Skeletal muscle tissue (tissue), 4 donors: ENCODE measurements around the gene TCEANC2. TPM values are rescaled to one million over a fixed set of nuclear protein-coding genes. Genes with fewer than 3 reads are reported as not detected.
A peak's percentile ranks its signal among the peaks of the same experiment; 100 is the strongest.
"Not testable (repeated sequence)": the region's sequence is repeated elsewhere in the genome, so short reads cannot be mapped to it uniquely, and the experiment has no call there.

ENCODE experiments used
- H3K27ac ChIP-seq: one replicate; pipeline ENCODE4 v1.7.0; 2013; ENCODE audit warnings: mild to moderate bottlenecking, low read depth, low read length, inconsistent platforms
- H3K27me3 ChIP-seq, 3 donors: one replicate each; pipeline ENCODE4 v1.7.0; 2013; ENCODE audit warnings: low read length in 3 of 3; ENCODE audit not compliant: control insufficient read depth in 3 of 3, insufficient read depth in 3 of 3
- H3K36me3 ChIP-seq, 3 donors: one replicate each; pipeline ENCODE4 v1.7.0; 2013; ENCODE audit warnings: low read length in 3 of 3; ENCODE audit not compliant: control insufficient read depth in 3 of 3, insufficient read depth in 3 of 3
- H3K4me1 ChIP-seq, 3 donors: one replicate each; pipeline ENCODE4 v1.7.0; 2013; ENCODE audit warnings: low read length in 3 of 3, mild to moderate bottlenecking in 3 of 3; ENCODE audit not compliant: control insufficient read depth in 3 of 3, insufficient read depth in 3 of 3
- H3K4me3 ChIP-seq, 3 donors: one replicate each; pipeline ENCODE4 v1.7.0; 2013; ENCODE audit warnings: low read length in 3 of 3
- H3K9ac ChIP-seq, 3 donors: one replicate each; pipeline ENCODE4 v1.7.0; 2013; ENCODE audit warnings: low read length in 3 of 3, mild to moderate bottlenecking in 3 of 3, moderate library complexity in 2 of 3, low read depth in 1 of 3
- H3K9me3 ChIP-seq, 3 donors: one replicate each; pipeline ENCODE4 v1.7.0; 2013; ENCODE audit warnings: low read length in 3 of 3; ENCODE audit not compliant: control insufficient read depth in 3 of 3
- total RNA-seq: library from RNA; depleted of rRNA; stranded (reverse); fragments of >200 nt; gene quantifications from one replicate; pipeline ENCODE4 v1.2.3, GENCODE V29; 2014
- donor health status: Osteomylitis.

The TCEANC2 gene
- total RNA-seq = 3.1 TPM

DNA sequence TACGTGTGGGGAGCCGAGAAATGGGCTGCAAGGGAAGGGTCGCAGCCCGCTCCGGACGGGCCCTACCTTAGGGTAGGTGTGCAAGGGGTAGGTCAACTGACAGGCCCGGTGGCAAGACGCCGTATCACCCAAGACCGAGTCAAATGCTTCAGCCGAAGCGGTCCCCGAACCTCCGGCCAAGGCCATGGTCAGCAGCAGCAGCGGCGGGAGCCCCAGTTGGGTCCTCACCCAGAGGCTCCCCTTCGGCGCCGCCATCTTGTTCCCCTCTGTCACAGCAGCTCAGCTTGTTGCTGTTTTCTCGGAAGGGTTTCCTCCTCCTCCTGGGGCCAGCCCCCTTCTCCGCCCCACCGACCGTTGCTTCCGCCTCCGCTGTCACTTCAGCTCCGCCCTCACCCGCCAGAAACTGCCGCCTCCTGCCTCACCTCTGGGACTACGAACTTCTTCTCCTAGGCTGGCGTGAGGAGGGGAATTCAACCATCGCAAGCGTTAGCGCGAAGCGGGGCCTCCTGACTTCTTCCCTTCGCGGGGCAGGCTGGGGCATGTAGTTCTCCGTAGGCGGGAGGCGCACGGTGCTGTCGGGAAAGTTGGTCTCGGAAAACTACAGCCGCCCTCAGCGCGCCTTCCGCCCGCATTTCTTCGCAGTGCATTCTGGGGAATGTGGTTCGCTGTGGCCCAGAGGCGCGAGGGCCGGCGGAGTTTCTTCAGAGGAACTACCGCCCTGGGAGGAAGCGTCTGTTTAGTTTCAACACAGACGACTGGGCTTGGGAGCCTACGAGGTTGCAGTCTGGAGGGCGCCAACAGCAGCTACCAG is at the start of gene TCEANC2, which contains the start of gene TMEM59:
TSS of gene TCEANC2 (plus strand) at position 675 of the 811 bp plus-strand sequence. CDS start 815 bp downstream, outside the sequence.
TSS of gene TMEM59 (minus strand) at position 271 of the 811 bp plus-strand sequence. CDS start at position 255, 16 bp downstream.
- H3K4me1 ChIP-seq = peaks cover 24 to 34% (median 31%) of the 10 kb centered on the region in 3 donors
- H3K27ac ChIP-seq = peak within 1 kb of the TSS; percentile 85
- H3K27me3 ChIP-seq = no peaks in the 10 kb centered on the region
- no peaks in the 10 kb centered on the region for H3K9me3 ChIP-seq
- peak within 1 kb of the TSS; percentile 98 to 100 (median 98) for H3K4me3 ChIP-seq
- H3K9ac ChIP-seq = peak within 1 kb of the TSS; percentile 95 to 99 (median 98)
- H3K36me3 ChIP-seq = no peaks in the 10 kb centered on the region

- not testable (repeated sequence) for H3K27me3 ChIP-seq, H3K4me1 ChIP-seq, H3K4me3 ChIP-seq, H3K27ac ChIP-seq, H3K9me3 ChIP-seq, H3K36me3 ChIP-seq, H3K9ac ChIP-seq
These were observed 49.5 kb upstream of the TCEANC2 start for GRCh38 chr1:54003750-54004480.

GRCh38 chr1:54004481-54005049 is 48.8 kb upstream of the TCEANC2 start:
- no peaks in the 10 kb centered on the region for H3K36me3 ChIP-seq

GRCh38 chr1:54006508-54006907 is 46.9 kb upstream of the TCEANC2 start:
- no peaks in the 10 kb centered on the region for H3K4me1 ChIP-seq
- H3K4me3 ChIP-seq = no peak overlapping the region
- H3K36me3 ChIP-seq = no peaks in the 10 kb centered on the region
- peaks cover 4 to 25% (median 13%) of the 10 kb centered on the region in 3 donors for H3K27me3 ChIP-seq
- no peak overlapping the region for H3K27ac ChIP-seq
- no peak overlapping the region for H3K9ac ChIP-seq
- H3K9me3 ChIP-seq = no peaks in the 10 kb centered on the region

More at GRCh38 chr1:54004481-54005049, 48.8 kb upstream of the TCEANC2 start:
- Histone ChIP-seq H3K9me3 (no peaks in the 10 kb centered on the region), H3K4me1 (no peaks in the 10 kb centered on the region), H3K27me3 (peaks cover 4 to 12% (median 4%) of the 10 kb centered on the region in 3 donors), H3K9ac (no peak overlapping the region), H3K4me3 (no peak overlapping the region), H3K27ac (no peak overlapping the region)

- Histone ChIP-seq H3K4me3 (no peak overlapping the region), H3K9ac (no peak overlapping the region), H3K27me3 (peaks cover 7 to 25% (median 20%) of the 10 kb centered on the region in 3 donors), H3K9me3 (no peaks in the 10 kb centered on the region), H3K4me1 (no peaks in the 10 kb centered on the region), H3K27ac (no peak overlapping the region), H3K36me3 (no peaks in the 10 kb centered on the region)
These were observed 45.8 kb upstream of the TCEANC2 start for GRCh38 chr1:54007613-54008012.

- no peaks in the 10 kb centered on the region for H3K4me1 ChIP-seq
- no peaks in the 10 kb centered on the region for H3K9me3 ChIP-seq
- no peak overlapping the region for H3K4me3 ChIP-seq
- H3K27ac ChIP-seq = no peak overlapping the region
- no peaks in the 10 kb centered on the region for H3K36me3 ChIP-seq
- H3K9ac ChIP-seq = no peak overlapping the region
- peaks cover 13 to 37% (median 32%) of the 10 kb centered on the region in 3 donors for H3K27me3 ChIP-seq
These were observed 44.5 kb upstream of the TCEANC2 start for GRCh38 chr1:54008876-54009275.

DNA sequence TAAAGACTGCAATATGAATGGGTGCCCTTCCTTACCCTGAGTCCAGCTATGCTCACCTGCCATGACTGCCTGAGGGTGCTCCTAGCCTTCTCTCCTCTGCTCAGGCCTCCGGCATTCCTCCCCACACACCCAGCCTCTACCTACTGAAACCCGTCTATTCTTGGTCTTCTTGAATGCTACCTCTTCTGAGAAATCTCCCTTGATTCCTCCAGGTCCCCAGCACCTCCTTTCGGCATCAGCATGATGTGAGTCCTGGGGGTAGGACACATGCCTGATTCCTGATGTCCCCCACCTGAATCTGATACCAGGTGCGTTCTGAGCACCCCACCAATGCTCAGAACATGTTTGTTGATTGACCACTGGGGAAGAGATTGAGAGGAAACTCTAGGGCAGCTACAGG is 44.0 kb upstream of the TCEANC2 start:
- Histone ChIP-seq H3K4me3 (no peak overlapping the region), H3K36me3 (no peaks in the 10 kb centered on the region), H3K27me3 (peaks cover 15 to 41% (median 36%) of the 10 kb centered on the region in 3 donors), H3K27ac (no peak overlapping the region), H3K9me3 (no peaks in the 10 kb centered on the region), H3K4me1 (no peaks in the 10 kb centered on the region), H3K9ac (no peak overlapping the region)

GRCh38 chr1:54010415-54011117 is 42.8 kb upstream of the TCEANC2 start:
- no peaks in the 10 kb centered on the region for H3K36me3 ChIP-seq
- peaks cover 15 to 44% (median 39%) of the 10 kb centered on the region in 3 donors for H3K27me3 ChIP-seq
- no peak overlapping the region for H3K4me3 ChIP-seq
- no peaks in the 10 kb centered on the region for H3K4me1 ChIP-seq
- no peak overlapping the region for H3K27ac ChIP-seq
- no peak overlapping the region for H3K9ac ChIP-seq
- H3K9me3 ChIP-seq = no peaks in the 10 kb centered on the region

- Histone ChIP-seq H3K27ac (no peak overlapping the region), H3K4me3 (no peak overlapping the region), H3K9me3 (no peaks in the 10 kb centered on the region), H3K4me1 (no peaks in the 10 kb centered on the region), H3K27me3 (peaks cover 15 to 41% (median 39%) of the 10 kb centered on the region in 3 donors), H3K36me3 (no peaks in the 10 kb centered on the region), H3K9ac (no peak overlapping the region)
These were observed 41.9 kb upstream of the TCEANC2 start for GRCh38 chr1:54011316-54012007.
